ENCODE measurements around the gene KLC3. TPM values are rescaled to one million over a fixed set of nuclear protein-coding genes. Genes with fewer than 3 reads are reported as not detected.

The KLC3 gene
- total RNA-seq, 1 donor: not detected

GRCh38 chr19:45314708-45315245 is 25.8 kb upstream of the KLC3 start:
- no peak overlapping the region for H3K4me3 ChIP-seq (ENCODE audit: low read depth, low read length)
- TF ChIP-seq CTCF (IDR thresholded peaks at IDR 0.05; ENCODE audit: insufficient read depth, low read length): no peak
- DNase-seq (ENCODE audit: low read depth): no peak

GRCh38 chr19:45315304-45315703 is 25.2 kb upstream of the KLC3 start:
- TF ChIP-seq CTCF (IDR thresholded peaks at IDR 0.05; ENCODE audit: insufficient read depth, low read length): no peak
- no peak for DNase-seq (ENCODE audit: low read depth)
- H3K4me3 ChIP-seq (ENCODE audit: low read depth, low read length): no peak overlapping the region

- H3K4me3 ChIP-seq (ENCODE audit: low read depth, low read length): no peak overlapping the region
- no peak for TF ChIP-seq CTCF (IDR thresholded peaks at IDR 0.05; ENCODE audit: insufficient read depth, low read length)
- DNase-seq (ENCODE audit: low read depth): no peak
Measured at GRCh38 chr19:45320997-45321775, 19.4 kb upstream of the KLC3 start.

- no peak for DNase-seq (ENCODE audit: low read depth)
Measured at GRCh38 chr19:45321848-45322247, 18.7 kb upstream of the KLC3 start.

GRCh38 chr19:45322311-45322710 is 18.2 kb upstream of the KLC3 start:
- DNase-seq (ENCODE audit: low read depth): no peak
- TF ChIP-seq CTCF (IDR thresholded peaks at IDR 0.05; ENCODE audit: insufficient read depth, low read length): no peak
- no peak overlapping the region for H3K4me3 ChIP-seq (ENCODE audit: low read depth, low read length)

More at GRCh38 chr19:45321848-45322247, 18.7 kb upstream of the KLC3 start:
- H3K4me3 ChIP-seq (ENCODE audit: low read depth, low read length): no peak overlapping the region
- no peak for TF ChIP-seq CTCF (IDR thresholded peaks at IDR 0.05; ENCODE audit: insufficient read depth, low read length)

GRCh38 chr19:45322744-45323281 is 17.7 kb upstream of the KLC3 start, which contains the start of gene CKM:
CKM (minus strand) TSS chr19:45322875; CDS start chr19:45319713, 3,162 bp downstream.
- DNase-seq (ENCODE audit: low read depth): no peak
- no peak for TF ChIP-seq CTCF (IDR thresholded peaks at IDR 0.05; ENCODE audit: insufficient read depth, low read length)

More at GRCh38 chr19:45322744-45323281, 17.7 kb upstream of the KLC3 start, which contains the start of gene CKM:
- H3K4me3 ChIP-seq (ENCODE audit: low read depth, low read length): no peak within 1 kb of the TSS
